Measurements from ENCODE around the gene ATG4D. TPM values are rescaled to one million over a fixed set of nuclear protein-coding genes. Genes with fewer than 3 reads are reported as not detected.

Gene ATG4D
- total RNA-seq, 1 experiment from 2014 or later, result 7.0 TPM

DNA sequence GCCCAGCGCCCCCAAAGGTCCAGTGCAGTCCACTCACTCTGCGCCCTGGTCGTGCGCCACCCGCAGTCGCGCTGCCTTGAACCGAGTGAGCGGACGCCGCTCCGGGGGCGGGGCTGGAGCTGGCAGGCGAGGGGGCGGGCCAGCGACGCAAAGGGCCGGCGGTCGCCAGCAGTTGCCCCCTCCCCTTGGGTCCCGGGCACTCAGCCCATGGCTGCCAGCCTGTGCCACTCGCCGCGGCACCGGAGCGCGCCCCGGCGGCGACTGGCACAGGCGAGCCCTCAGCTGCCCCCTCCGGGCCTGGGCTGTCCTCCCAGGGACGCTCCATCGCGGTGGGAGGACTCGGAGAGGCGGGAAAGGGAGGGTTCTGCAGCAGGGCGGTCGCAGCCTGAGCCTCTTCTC, 26.3 kb upstream of the ATG4D start, which contains the start of gene S1PR5:
Gene S1PR5, minus strand, starts transcription at position 87 of the 399 bp plus-strand sequence. CDS start 2,436 bp downstream, outside the sequence.
- DNase-seq, result peak; percentile 22
- no peaks in the 10 kb centered on the region for H3K36me3 ChIP-seq (ENCODE audit: insufficient read depth, low read length)
- H3K4me3 ChIP-seq (ENCODE audit: low read length), result no peak within 1 kb of the TSS
- no peak within 1 kb of the TSS for H3K4me2 ChIP-seq (ENCODE audit: low read depth, low read length, poor library complexity, severe bottlenecking)
- H3K9me2 ChIP-seq (replicated peaks; ENCODE audit: insufficient read depth, low read length), result no peaks in the 10 kb centered on the region
- H2AFZ ChIP-seq (ENCODE audit: low read length), result no peak within 1 kb of the TSS
- no peaks in the 10 kb centered on the region for H3K9me3 ChIP-seq (ENCODE audit: low read length)
- no peak within 1 kb of the TSS for H3K9ac ChIP-seq (ENCODE audit: low read length)
- H4K20me1 ChIP-seq (ENCODE audit: insufficient read depth, low read depth, low read length), result no peaks in the 10 kb centered on the region
- H3K4me1 ChIP-seq (ENCODE audit: low read length), result no peaks in the 10 kb centered on the region
- H3K79me2 ChIP-seq (ENCODE audit: low read length), result no peaks in the 10 kb centered on the region
- no peaks in the 10 kb centered on the region for H3K27me3 ChIP-seq (ENCODE audit: low read length)
- H3K27ac ChIP-seq (ENCODE audit: low read length), result no peak within 1 kb of the TSS

DNA sequence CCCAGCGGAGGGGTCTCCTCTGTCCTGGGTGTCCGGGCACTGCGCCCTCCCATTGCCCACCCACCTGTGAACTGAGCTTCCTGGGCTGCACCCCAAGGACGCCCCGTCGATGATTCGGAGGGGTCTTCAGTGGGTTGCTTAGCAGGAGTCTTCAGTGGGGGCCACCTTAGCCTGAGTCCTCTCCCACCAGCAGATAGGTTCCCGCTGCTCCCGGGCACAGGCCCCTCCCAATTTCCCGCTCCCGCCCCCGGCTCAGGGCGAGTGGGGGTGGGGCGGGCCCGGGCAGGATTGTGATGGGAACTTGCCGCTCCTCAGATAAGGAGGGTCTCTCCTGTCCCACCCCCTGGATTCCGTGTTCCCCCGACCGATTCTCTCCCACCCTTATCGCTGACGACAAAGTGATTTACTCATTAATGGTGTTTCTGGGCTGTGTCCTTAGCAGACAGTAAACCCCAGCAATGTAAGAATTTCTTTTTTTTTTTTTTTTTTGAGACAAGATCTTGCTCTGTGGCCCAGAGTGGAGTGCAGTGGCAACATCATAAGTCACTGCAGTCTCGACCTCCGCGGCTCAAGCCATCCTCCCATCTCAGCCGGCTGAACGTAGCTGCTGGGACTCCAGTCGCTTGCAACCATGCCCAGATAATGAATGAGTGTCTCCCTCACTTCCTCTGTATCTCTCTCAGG, 25.8 kb upstream of the ATG4D start:
- Histone ChIP-seq H3K79me2 (ENCODE audit: low read length) (no peaks in the 10 kb centered on the region), H3K9ac (ENCODE audit: low read length) (no peak overlapping the region), H3K4me2 (ENCODE audit: low read depth, low read length, poor library complexity, severe bottlenecking) (no peak overlapping the region), H4K20me1 (ENCODE audit: insufficient read depth, low read depth, low read length) (no peaks in the 10 kb centered on the region), H3K4me1 (ENCODE audit: low read length) (no peaks in the 10 kb centered on the region), H3K9me2 (replicated peaks; ENCODE audit: insufficient read depth, low read length) (no peaks in the 10 kb centered on the region), H3K36me3 (ENCODE audit: insufficient read depth, low read length) (no peaks in the 10 kb centered on the region), H3K9me3 (ENCODE audit: low read length) (no peaks in the 10 kb centered on the region), H2AFZ (ENCODE audit: low read length) (no peak overlapping the region), H3K4me3 (ENCODE audit: low read length) (no peak overlapping the region), H3K27ac (ENCODE audit: low read length) (no peak overlapping the region), H3K27me3 (ENCODE audit: low read length) (no peaks in the 10 kb centered on the region)
- peak; percentile 47 for DNase-seq

DNA sequence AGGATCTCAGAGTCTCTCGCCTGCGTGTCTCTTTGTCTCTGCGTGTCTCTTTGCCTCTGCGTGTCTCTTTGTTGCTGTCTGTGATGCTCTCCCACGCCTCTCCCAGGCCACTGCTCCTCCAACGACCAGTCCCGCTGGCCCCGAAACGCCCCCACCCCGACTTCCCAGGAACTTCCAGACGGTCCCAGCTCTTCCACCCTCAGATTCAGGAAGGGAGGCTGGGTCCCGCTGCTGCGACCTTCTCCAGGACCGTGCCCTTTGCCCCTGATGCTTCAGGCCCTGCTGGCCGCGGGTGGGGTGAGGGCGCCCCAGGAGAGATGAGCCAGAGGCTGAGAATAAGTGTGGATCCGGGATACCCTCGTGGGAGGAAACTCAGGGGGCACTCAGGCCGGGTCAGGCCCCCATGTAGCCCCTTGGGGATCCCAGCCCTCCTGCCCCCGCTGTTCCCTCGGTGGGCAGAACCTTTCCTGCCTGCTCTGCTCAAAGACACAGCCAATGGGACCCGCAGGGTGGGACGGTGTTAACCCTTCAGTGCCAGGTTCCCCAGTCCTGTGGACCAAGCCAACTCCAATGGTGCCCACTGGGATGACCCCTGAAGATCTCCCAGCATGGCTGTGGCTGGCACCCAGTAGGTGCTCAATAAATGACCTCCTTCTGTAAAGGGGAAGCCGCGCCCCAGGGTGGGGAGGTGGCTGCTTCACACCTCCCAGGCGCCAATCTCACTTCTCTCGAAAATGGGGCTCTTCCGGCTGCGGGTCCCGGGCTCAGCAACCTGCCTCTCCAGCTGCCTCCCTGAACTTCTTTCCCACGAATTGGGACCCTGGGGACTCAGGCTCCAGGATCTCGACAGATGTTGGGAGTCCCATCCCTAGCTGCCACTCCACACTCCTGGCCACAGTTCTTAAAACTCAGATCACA, 25.0 kb upstream of the ATG4D start:
- peak; percentile 29 for DNase-seq

DNA sequence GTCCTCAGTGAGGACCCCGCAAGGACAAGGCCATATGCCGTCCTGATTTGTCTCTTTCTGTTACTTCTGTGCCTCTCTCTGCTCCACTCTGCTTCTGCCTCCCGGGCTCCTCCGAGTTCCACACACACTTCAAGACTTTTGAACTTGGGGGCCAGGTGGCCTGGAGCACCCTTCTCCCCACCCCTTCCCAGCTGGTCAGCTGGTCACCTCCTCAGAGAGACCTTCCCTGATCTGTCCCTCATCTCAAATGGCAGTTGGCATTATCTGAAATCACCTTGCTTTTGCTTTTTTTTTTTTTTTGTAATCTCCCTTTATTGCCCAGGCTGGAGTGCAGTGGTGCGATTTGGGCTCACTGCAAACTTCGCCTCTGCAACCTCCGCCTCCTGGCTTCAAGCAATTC, 24.3 kb upstream of the ATG4D start:
- H3K9me2 ChIP-seq (replicated peaks; ENCODE audit: insufficient read depth, low read length), result no peaks in the 10 kb centered on the region
- no peak overlapping the region for H2AFZ ChIP-seq (ENCODE audit: low read length)
- no peak overlapping the region for H3K27ac ChIP-seq (ENCODE audit: low read length)
- H3K9me3 ChIP-seq (ENCODE audit: low read length), result no peaks in the 10 kb centered on the region
- no peak overlapping the region for H3K4me2 ChIP-seq (ENCODE audit: low read depth, low read length, poor library complexity, severe bottlenecking)
- DNase-seq, result peak; percentile 19
- no peaks in the 10 kb centered on the region for H3K79me2 ChIP-seq (ENCODE audit: low read length)
- H4K20me1 ChIP-seq (ENCODE audit: insufficient read depth, low read depth, low read length), result no peaks in the 10 kb centered on the region
- H3K4me1 ChIP-seq (ENCODE audit: low read length), result no peaks in the 10 kb centered on the region
- no peaks in the 10 kb centered on the region for H3K36me3 ChIP-seq (ENCODE audit: insufficient read depth, low read length)
- no peak overlapping the region for H3K4me3 ChIP-seq (ENCODE audit: low read length)
- H3K27me3 ChIP-seq (ENCODE audit: low read length), result no peaks in the 10 kb centered on the region
- H3K9ac ChIP-seq (ENCODE audit: low read length), result no peak overlapping the region

More for the DNA sequence above, 25.0 kb upstream of the ATG4D start:
- no peaks in the 10 kb centered on the region for H3K9me2 ChIP-seq (replicated peaks; ENCODE audit: insufficient read depth, low read length)
- no peaks in the 10 kb centered on the region for H4K20me1 ChIP-seq (ENCODE audit: insufficient read depth, low read depth, low read length)
- H3K79me2 ChIP-seq (ENCODE audit: low read length), result no peaks in the 10 kb centered on the region
- no peaks in the 10 kb centered on the region for H3K9me3 ChIP-seq (ENCODE audit: low read length)
- no peak overlapping the region for H3K4me3 ChIP-seq (ENCODE audit: low read length)
- H3K27me3 ChIP-seq (ENCODE audit: low read length), result no peaks in the 10 kb centered on the region
- H3K4me1 ChIP-seq (ENCODE audit: low read length), result no peaks in the 10 kb centered on the region
- H2AFZ ChIP-seq (ENCODE audit: low read length), result no peak overlapping the region
- H3K9ac ChIP-seq (ENCODE audit: low read length), result no peak overlapping the region
- no peak overlapping the region for H3K27ac ChIP-seq (ENCODE audit: low read length)
- H3K4me2 ChIP-seq (ENCODE audit: low read depth, low read length, poor library complexity, severe bottlenecking), result no peak overlapping the region
- H3K36me3 ChIP-seq (ENCODE audit: insufficient read depth, low read length), result no peaks in the 10 kb centered on the region

DNA sequence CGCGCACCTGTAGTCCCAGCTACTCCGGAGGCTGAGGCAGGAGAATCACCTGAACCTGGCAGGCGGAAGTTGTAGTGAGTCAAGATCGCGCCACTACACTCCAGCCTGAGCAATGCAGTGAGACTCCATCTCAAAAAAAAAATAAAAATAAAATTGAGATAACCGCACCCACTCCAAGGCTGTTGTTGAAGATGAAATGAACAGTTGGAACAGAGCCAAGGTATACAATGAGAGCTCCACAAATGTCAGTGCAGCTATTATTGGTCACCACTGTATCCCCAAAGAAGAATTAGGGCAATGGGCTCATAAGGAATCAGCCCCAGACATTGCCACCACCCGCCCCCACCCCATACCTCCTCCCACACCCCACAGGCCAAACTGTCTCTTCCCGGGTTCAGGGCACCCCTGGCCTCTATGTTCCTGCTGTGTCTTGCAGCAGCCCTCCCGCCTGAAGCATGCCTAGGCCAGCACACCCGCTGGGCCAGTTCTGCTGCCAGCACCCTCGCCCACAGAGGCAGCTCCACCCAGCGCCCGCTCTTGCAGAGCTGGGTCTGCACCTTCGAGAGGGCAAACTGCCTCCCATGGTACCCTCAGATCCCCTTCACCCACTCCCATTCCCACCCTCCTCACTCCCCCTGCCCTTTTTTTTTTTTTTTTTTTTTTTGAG, 22.9 kb upstream of the ATG4D start:
- Histone ChIP-seq H3K79me2 (ENCODE audit: low read length) (no peaks in the 10 kb centered on the region), H3K9ac (ENCODE audit: low read length) (no peak overlapping the region), H3K27ac (ENCODE audit: low read length) (no peak overlapping the region), H3K4me3 (ENCODE audit: low read length) (no peak overlapping the region), H3K4me2 (ENCODE audit: low read depth, low read length, poor library complexity, severe bottlenecking) (no peak overlapping the region), H4K20me1 (ENCODE audit: insufficient read depth, low read depth, low read length) (no peaks in the 10 kb centered on the region), H3K9me3 (ENCODE audit: low read length) (no peaks in the 10 kb centered on the region), H3K4me1 (ENCODE audit: low read length) (no peaks in the 10 kb centered on the region), H3K27me3 (ENCODE audit: low read length) (no peaks in the 10 kb centered on the region), H3K9me2 (replicated peaks; ENCODE audit: insufficient read depth, low read length) (no peaks in the 10 kb centered on the region), H2AFZ (ENCODE audit: low read length) (no peak overlapping the region), H3K36me3 (ENCODE audit: insufficient read depth, low read length) (no peaks in the 10 kb centered on the region)
- DNase-seq, result peak; percentile 39

DNA sequence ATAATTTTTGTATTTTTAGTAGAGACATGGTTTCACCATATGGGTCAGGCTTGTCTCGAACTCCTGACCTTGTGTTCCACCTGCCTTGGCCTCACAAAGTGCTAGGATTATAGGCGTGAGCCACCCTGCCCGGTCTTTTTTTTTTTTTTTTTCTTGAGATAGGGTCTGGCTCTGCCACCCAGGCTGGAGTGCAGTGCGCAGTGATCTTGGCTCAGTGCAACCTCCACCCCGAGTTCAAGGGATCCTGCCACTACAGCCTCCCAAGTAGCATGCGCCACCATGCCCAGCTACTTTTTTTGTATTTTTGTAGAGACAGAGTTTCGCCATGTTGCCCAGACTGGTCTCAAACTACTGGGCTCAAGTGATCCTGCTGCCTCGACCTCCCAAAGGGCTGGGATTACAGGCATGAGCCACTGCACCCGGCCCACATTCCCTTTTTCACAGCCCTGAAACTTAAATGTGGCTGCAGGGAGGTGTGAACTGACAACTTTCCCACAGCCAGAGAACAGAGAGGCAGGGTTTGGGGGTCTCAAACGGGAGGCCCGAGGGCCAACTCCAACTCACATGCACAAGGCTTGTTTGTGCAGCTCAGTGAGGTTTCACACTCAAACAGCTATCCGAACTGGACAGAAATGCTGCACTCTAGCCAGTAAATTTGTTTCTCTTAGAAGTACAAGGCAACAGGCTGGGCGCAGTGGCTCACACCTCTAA, 22.1 kb upstream of the ATG4D start:
- peak; percentile 34 for DNase-seq
- Histone ChIP-seq H3K79me2 (ENCODE audit: low read length) (no peaks in the 10 kb centered on the region), H3K36me3 (ENCODE audit: insufficient read depth, low read length) (no peaks in the 10 kb centered on the region), H2AFZ (ENCODE audit: low read length) (no peak overlapping the region), H3K27me3 (ENCODE audit: low read length) (no peaks in the 10 kb centered on the region), H3K9me2 (replicated peaks; ENCODE audit: insufficient read depth, low read length) (no peaks in the 10 kb centered on the region), H3K9me3 (ENCODE audit: low read length) (no peaks in the 10 kb centered on the region), H3K4me2 (ENCODE audit: low read depth, low read length, poor library complexity, severe bottlenecking) (no peak overlapping the region), H3K4me3 (ENCODE audit: low read length) (no peak overlapping the region), H3K4me1 (ENCODE audit: low read length) (no peaks in the 10 kb centered on the region), H4K20me1 (ENCODE audit: insufficient read depth, low read depth, low read length) (no peaks in the 10 kb centered on the region), H3K9ac (ENCODE audit: low read length) (no peak overlapping the region), H3K27ac (ENCODE audit: low read length) (no peak overlapping the region)

DNA sequence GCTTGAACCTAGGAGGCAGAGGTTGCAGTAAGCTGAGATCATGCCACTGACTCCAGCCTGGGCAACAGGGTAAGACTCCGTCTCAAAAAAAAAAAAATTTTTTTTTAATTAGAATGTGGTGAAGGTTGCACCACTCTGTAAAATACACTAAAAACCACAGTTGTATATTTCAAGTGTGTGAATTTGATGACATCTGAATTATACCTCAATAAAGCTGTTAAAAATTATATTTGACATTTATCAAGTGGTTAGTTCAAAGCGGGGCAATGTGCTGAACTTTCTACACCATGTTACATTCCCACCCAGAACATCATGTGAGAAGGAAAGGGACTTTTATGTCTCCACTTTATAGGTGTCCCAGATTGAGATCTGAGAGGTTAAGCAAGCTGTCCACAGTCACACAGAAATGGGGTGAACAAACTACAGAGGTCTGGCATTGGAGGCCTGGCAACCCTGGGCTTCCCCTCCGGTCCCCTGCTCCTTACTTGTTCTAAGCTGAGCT, 20.5 kb upstream of the ATG4D start:
- Histone ChIP-seq H3K27me3 (ENCODE audit: low read length) (no peaks in the 10 kb centered on the region), H3K36me3 (ENCODE audit: insufficient read depth, low read length) (no peaks in the 10 kb centered on the region), H4K20me1 (ENCODE audit: insufficient read depth, low read depth, low read length) (no peaks in the 10 kb centered on the region), H3K9me3 (ENCODE audit: low read length) (no peaks in the 10 kb centered on the region), H3K9me2 (replicated peaks; ENCODE audit: insufficient read depth, low read length) (no peaks in the 10 kb centered on the region), H3K9ac (ENCODE audit: low read length) (no peak overlapping the region), H3K4me3 (ENCODE audit: low read length) (no peak overlapping the region), H2AFZ (ENCODE audit: low read length) (no peak overlapping the region), H3K27ac (ENCODE audit: low read length) (no peak overlapping the region), H3K4me1 (ENCODE audit: low read length) (no peaks in the 10 kb centered on the region), H3K4me2 (ENCODE audit: low read depth, low read length, poor library complexity, severe bottlenecking) (no peak overlapping the region), H3K79me2 (ENCODE audit: low read length) (no peaks in the 10 kb centered on the region)
- DNase-seq, result peak; percentile 38

Measured in Karpas-422 (cell line).